Peyer's patch (tissue), 4 donors: ENCODE measurements around the gene DOCK8.

ENCODE experiments used
- POLR2A ChIP-seq, 2 donors: fragments of 450-650 bp; IDR thresholded peaks; one replicate each; pipeline ENCODE4 v1.5.1; 2017; ENCODE audit warnings: antibody characterized with exemption in 2 of 2, mild to moderate bottlenecking in 2 of 2, moderate library complexity in 2 of 2
- TF ChIP-seq, protein P1 (sequence below), 6 experiments: fragments of 450-650 bp in 4 of 6; fragments of 200-600 bp in 2 of 6; sonication (generic) in 1 of 6; IDR thresholded peaks; one replicate each; pipeline ENCODE4 v1.5.1; 2017 to 2019; ENCODE audit warnings: antibody characterized with exemption in 6 of 6, mild to moderate bottlenecking in 3 of 6, moderate library complexity in 1 of 6

DNA sequence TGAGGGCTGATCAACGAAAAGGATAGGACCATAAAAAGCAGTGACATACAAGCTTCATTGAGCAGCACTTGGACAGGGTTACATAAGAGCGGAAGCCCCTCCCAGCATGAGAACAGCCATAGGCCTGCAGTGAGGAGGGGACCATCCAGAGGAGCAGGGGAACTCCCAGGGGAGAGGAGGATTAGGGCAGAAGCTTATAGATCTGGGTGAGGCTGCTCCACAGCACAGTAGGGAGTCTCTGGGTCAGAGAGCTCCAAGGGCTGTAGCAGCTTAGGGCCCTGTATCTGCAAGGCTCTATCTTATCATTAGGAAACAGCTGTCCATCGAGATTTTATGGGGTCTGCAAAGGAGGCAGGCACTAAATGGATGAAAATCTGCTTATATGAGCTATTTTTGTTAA lies 186.6 kb downstream of the DOCK8 start:
- TF ChIP-seq, protein P1, sequence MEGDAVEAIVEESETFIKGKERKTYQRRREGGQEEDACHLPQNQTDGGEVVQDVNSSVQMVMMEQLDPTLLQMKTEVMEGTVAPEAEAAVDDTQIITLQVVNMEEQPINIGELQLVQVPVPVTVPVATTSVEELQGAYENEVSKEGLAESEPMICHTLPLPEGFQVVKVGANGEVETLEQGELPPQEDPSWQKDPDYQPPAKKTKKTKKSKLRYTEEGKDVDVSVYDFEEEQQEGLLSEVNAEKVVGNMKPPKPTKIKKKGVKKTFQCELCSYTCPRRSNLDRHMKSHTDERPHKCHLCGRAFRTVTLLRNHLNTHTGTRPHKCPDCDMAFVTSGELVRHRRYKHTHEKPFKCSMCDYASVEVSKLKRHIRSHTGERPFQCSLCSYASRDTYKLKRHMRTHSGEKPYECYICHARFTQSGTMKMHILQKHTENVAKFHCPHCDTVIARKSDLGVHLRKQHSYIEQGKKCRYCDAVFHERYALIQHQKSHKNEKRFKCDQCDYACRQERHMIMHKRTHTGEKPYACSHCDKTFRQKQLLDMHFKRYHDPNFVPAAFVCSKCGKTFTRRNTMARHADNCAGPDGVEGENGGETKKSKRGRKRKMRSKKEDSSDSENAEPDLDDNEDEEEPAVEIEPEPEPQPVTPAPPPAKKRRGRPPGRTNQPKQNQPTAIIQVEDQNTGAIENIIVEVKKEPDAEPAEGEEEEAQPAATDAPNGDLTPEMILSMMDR (IDR thresholded peaks at IDR 0.05) = no peak
- no peak for TF ChIP-seq POLR2A (IDR thresholded peaks at IDR 0.05)
